IMR-90 (cell line): Measurements from ENCODE around the gene SREBF2. TPM values are rescaled to one million over a fixed set of nuclear protein-coding genes. Genes with fewer than 3 reads are reported as not detected.

Experiments
- ATAC-seq: fragments of 200-7000 bp; cut with Tn5 transposase; 2 replicates; pipeline ENCODE4 v1.9.1; 2020; ENCODE audit warnings: low read depth, mild to moderate bottlenecking, moderate library complexity
- BruUV-seq: library from RNA; stranded (reverse); fragments of 400-500 nt; replicated peaks from 2 replicates; lab custom pipeline; 2021; lab: Mats Ljungman, UMichigan
- CTCF ChIA-PET: fragments of 300-600 bp; formaldehyde crosslinking; extraction: SDS; loops from one replicate; lab custom pipeline; 2021; ENCODE audit warnings: antibody characterized with exemption; lab: Yijun Ruan, JAX
- POLR2A ChIA-PET: fragments of 300-600 bp; sonication (Branson Sonifier 250); formaldehyde crosslinking; loops from one replicate; lab custom pipeline; 2022; ENCODE audit warnings: antibody characterized with exemption; ENCODE audit not compliant: unreplicated experiment; lab: Charles Lee
- DNase-seq: peaks from one replicate; pipeline ENCODE4 v3.0.0; 2013
- H2AFZ ChIP-seq: replicated peaks from 2 replicates; pipeline ENCODE3; 2013; ENCODE audit warnings: low read length, mild to moderate bottlenecking; ENCODE audit not compliant: poor library complexity
- H2AK5ac ChIP-seq: 2 replicates; pipeline ENCODE4 v1.6.1; 2013; ENCODE audit warnings: low read depth, low read length, inconsistent platforms
- H2AK9ac ChIP-seq: replicated peaks from 2 replicates; pipeline ENCODE3; 2013; ENCODE audit warnings: mild to moderate bottlenecking, low read depth, low read length, moderate library complexity; ENCODE audit not compliant: poor library complexity
- H2BK120ac ChIP-seq: 2 replicates; pipeline ENCODE4 v1.6.1; 2013; ENCODE audit warnings: low read depth, low read length, inconsistent platforms
- H2BK15ac ChIP-seq: 3 replicates; pipeline ENCODE4 v1.6.1; 2013; ENCODE audit warnings: low read depth, low read length, inconsistent platforms
- H2BK20ac ChIP-seq: 2 replicates; pipeline ENCODE4 v1.6.1; 2013; ENCODE audit warnings: low read depth, mild to moderate bottlenecking, inconsistent platforms, low read length, moderate library complexity
- H2BK5ac ChIP-seq: 2 replicates; pipeline ENCODE4 v1.6.1; 2013; ENCODE audit warnings: mild to moderate bottlenecking, low read depth, low read length, inconsistent platforms; ENCODE audit not compliant: poor library complexity, severe bottlenecking
- H3K14ac ChIP-seq: replicated peaks from 2 replicates; pipeline ENCODE4 v1.6.1; 2013; ENCODE audit warnings: low read depth, low read length, inconsistent platforms
- H3K18ac ChIP-seq: 2 replicates; pipeline ENCODE4 v1.6.1; 2013; ENCODE audit warnings: low read depth, low read length, control low read depth
- H3K23ac ChIP-seq: 2 replicates; pipeline ENCODE4 v1.6.1; 2013; ENCODE audit warnings: low read depth, low read length, inconsistent platforms
- H3K27ac ChIP-seq: 2 replicates; pipeline ENCODE4 v1.5.1; 2013; ENCODE audit warnings: mild to moderate bottlenecking, control low read depth, low read length; ENCODE audit not compliant: insufficient read depth
- H3K27me3 ChIP-seq: 2 replicates; pipeline ENCODE4 v1.6.1; 2013; ENCODE audit warnings: low read length; ENCODE audit not compliant: control insufficient read depth, insufficient read depth
- H3K36me3 ChIP-seq: 2 replicates; pipeline ENCODE4 v1.6.1; 2013; ENCODE audit warnings: low read length, mixed read lengths; ENCODE audit not compliant: control insufficient read depth, insufficient read depth
- H3K4ac ChIP-seq: 2 replicates; pipeline ENCODE4 v1.6.1; 2013; ENCODE audit warnings: low read depth, low read length, inconsistent platforms
- H3K4me1 ChIP-seq: 2 replicates; pipeline ENCODE4 v1.6.1; 2013; ENCODE audit warnings: low read length, mixed read lengths; ENCODE audit not compliant: control insufficient read depth, insufficient read depth
- H3K4me2 ChIP-seq: 2 replicates; pipeline ENCODE4 v1.6.1; 2013; ENCODE audit warnings: low read depth, mild to moderate bottlenecking, control low read depth, low read length, moderate library complexity
- H3K4me3 ChIP-seq: 2 replicates; pipeline ENCODE4 v1.5.1; 2013; ENCODE audit warnings: low read depth, mild to moderate bottlenecking, control low read depth, low read length, moderate library complexity; ENCODE audit not compliant: insufficient read depth
- H3K56ac ChIP-seq: 2 replicates; pipeline ENCODE4 v1.6.1; 2013; ENCODE audit warnings: low read length, inconsistent platforms; ENCODE audit not compliant: insufficient read depth; ENCODE audit errors: extremely low read depth
- H3K79me1 ChIP-seq, 2 experiments: 2 replicates each; pipeline ENCODE4 v1.6.1; 2013; ENCODE audit warnings: low read length in 2 of 2, inconsistent platforms in 1 of 2, low read depth in 1 of 2
- H3K9ac ChIP-seq: 2 replicates; pipeline ENCODE4 v1.6.1; 2013; ENCODE audit warnings: low read depth, low read length, control low read depth
- H3K9me1 ChIP-seq: 2 replicates; pipeline ENCODE4 v1.6.1; 2013; ENCODE audit warnings: low read length, inconsistent platforms; ENCODE audit not compliant: insufficient read depth
- H3K9me3 ChIP-seq: 2 replicates; pipeline ENCODE4 v1.6.1; 2013; ENCODE audit warnings: low read length; ENCODE audit not compliant: control insufficient read depth, insufficient read depth
- H4K20me1 ChIP-seq: 2 replicates; pipeline ENCODE4 v1.6.1; 2013; ENCODE audit warnings: low read length, inconsistent platforms; ENCODE audit not compliant: insufficient read depth
- H4K5ac ChIP-seq: 2 replicates; pipeline ENCODE4 v1.6.1; 2013; ENCODE audit warnings: mild to moderate bottlenecking, low read depth, low read length, control low read depth
- H4K8ac ChIP-seq, 2 experiments: 2 replicates each; pipeline ENCODE4 v1.6.1; 2013; ENCODE audit warnings: low read depth in 2 of 2, low read length in 2 of 2, control low read depth in 1 of 2, inconsistent platforms in 1 of 2
- H4K91ac ChIP-seq: 2 replicates; pipeline ENCODE4 v1.6.1; 2013; ENCODE audit warnings: low read depth, low read length, inconsistent platforms; ENCODE audit not compliant: insufficient read depth
- BHLHE40 ChIP-seq: fragments of 150-350 bp; IDR thresholded peaks from 2 replicates; pipeline ENCODE4 v1.6.1; 2016; ENCODE audit warnings: mild to moderate bottlenecking, low read depth, low read length
- CTCF ChIP-seq: conservative IDR thresholded peaks from 2 replicates; pipeline ENCODE4 v1.5.1; 2012; ENCODE audit warnings: mild to moderate bottlenecking, low read depth, low read length, improper control_type of control experiment
- MAZ ChIP-seq: IDR thresholded peaks from 2 replicates; pipeline ENCODE4 v1.6.1; 2012; ENCODE audit warnings: low read depth, mild to moderate bottlenecking, low read length, improper control_type of control experiment, moderate library complexity, borderline replicate concordance
- MXI1 ChIP-seq: IDR thresholded peaks from 2 replicates; pipeline ENCODE4 v1.6.1; 2012; ENCODE audit warnings: low read depth, mild to moderate bottlenecking, low read length, moderate library complexity, borderline replicate concordance
- POLR2A ChIP-seq: IDR thresholded peaks from 2 replicates; pipeline ENCODE4 v1.6.1; 2012; ENCODE audit warnings: mild to moderate bottlenecking, low read depth, low read length
- RAD21 ChIP-seq: IDR thresholded peaks from 2 replicates; pipeline ENCODE4 v1.6.1; 2012; ENCODE audit warnings: low read length, improper control_type of control experiment
- RFX5 ChIP-seq: IDR thresholded peaks from 2 replicates; pipeline ENCODE4 v1.8.0; 2012; ENCODE audit warnings: low read depth, mild to moderate bottlenecking, low read length, moderate library complexity
- SMC3 ChIP-seq: fragments of 150-350 bp; IDR thresholded peaks from 2 replicates; pipeline ENCODE4 v1.6.1; 2016; ENCODE audit warnings: low read depth, mild to moderate bottlenecking, antibody characterized with exemption, low read length, moderate library complexity
- WGBS, 2 experiments: methylation state at CpG; one replicate each; pipeline versions ENCODE4 v1.1.5 to v1.1.7; 2013; ENCODE audit warnings: missing lambda C conversion rate in 2 of 2; ENCODE audit not compliant: insufficient read length in 1 of 2; ENCODE audit errors: extremely low coverage in 2 of 2; 5-methylcytosine and 5-hydroxymethylcytosine counted together
- dilution Hi-C: fragments of 300-500 bp; cut with HindIII; formaldehyde crosslinking; loops from one replicate; pipeline ENCODE4 v1.14.3; 2018; ENCODE audit warnings: low sequenced_read_pairs; ENCODE audit not compliant: unreplicated experiment
- in situ Hi-C: fragments of 300-500 bp; cut with MboI; formaldehyde crosslinking; loops from 3 replicates; pipeline ENCODE4 v1.14.3; 2019; ENCODE audit warnings: low sequenced_read_pairs, inconsistent platforms, mixed read lengths
- intact Hi-C: fragments of 100-400 bp; cut with micrococcal nuclease; formaldehyde crosslinking; loops from 2 replicates; pipeline ENCODE4 v1.10.0; 2022
- polyA plus RNA-seq, 3 experiments: library from polyadenylated mRNA; depleted of rRNA; stranded (reverse); fragments of >200 nt; gene quantifications; 2 replicates each; pipeline ENCODE4 v1.2.3, GENCODE V29; 2012; ENCODE audit warnings: low replicate concordance in 1 of 3
- total RNA-seq: library from RNA; depleted of rRNA; stranded (reverse); fragments of >200 nt; gene quantifications from 2 replicates; pipeline ENCODE4 v1.2.3, GENCODE V29; 2012

SREBF2 gene
- total and polyA plus RNA-seq, 2 of the 4 experiments (the other 2 are of a cell fraction) = 8.1 to 47.4 TPM

- no peak overlapping the region for H3K23ac ChIP-seq
- no peaks in the 10 kb centered on the region for H3K79me1 ChIP-seq
- H4K8ac ChIP-seq = no peak overlapping the region
- no peak overlapping the region for H2BK20ac ChIP-seq
- H2AK9ac ChIP-seq = no peak overlapping the region
- no peak overlapping the region for H3K4ac ChIP-seq
- no peaks in the 10 kb centered on the region for H3K9me3 ChIP-seq
- no peak overlapping the region for H2BK5ac ChIP-seq
- H2AFZ ChIP-seq = no peak overlapping the region
- TF ChIP-seq RAD21 = no peak
- no peak for TF ChIP-seq MXI1
- TF ChIP-seq SMC3 = no peak
- TF ChIP-seq RFX5 = no peak
- no peak for TF ChIP-seq BHLHE40
- no peak for TF ChIP-seq POLR2A
- TF ChIP-seq CTCF = no peak
- no peak for TF ChIP-seq MAZ
- WGBS, 2 experiments = no CpG with 5 or more reads among the region's 3 CpGs
- dilution Hi-C loops (no loop called here), in situ Hi-C loops (no loop called here), intact Hi-C loops (no loop called here)
- H4K20me1 ChIP-seq = no peaks in the 10 kb centered on the region
- no peak overlapping the region for H3K4me2 ChIP-seq
- no peak overlapping the region for H3K4me3 ChIP-seq
- no peaks in the 10 kb centered on the region for H3K4me1 ChIP-seq
- DNase-seq (no peak), ATAC-seq (no peak)
- no peak overlapping the region for H2AK5ac ChIP-seq
- no peak overlapping the region for H2BK15ac ChIP-seq
- no peak overlapping the region for H4K5ac ChIP-seq
- H3K9ac ChIP-seq = no peak overlapping the region
- H3K56ac ChIP-seq = no peak overlapping the region
- BruUV-seq = no TSS peak
- H2BK120ac ChIP-seq = no peak overlapping the region
- CTCF ChIA-PET = no interaction called here
- no peak overlapping the region for H3K14ac ChIP-seq
- H4K91ac ChIP-seq = no peak overlapping the region
- H3K9me1 ChIP-seq = no peaks in the 10 kb centered on the region
- no peak overlapping the region for H3K18ac ChIP-seq
- H3K27ac ChIP-seq = no peak overlapping the region
- H3K36me3 ChIP-seq = no peaks in the 10 kb centered on the region
- POLR2A ChIA-PET = no interaction called here
- peaks cover 15% of the 10 kb centered on the region for H3K27me3 ChIP-seq
These were observed 39.0 kb upstream of the SREBF2 start for GRCh38 chr22:41793871-41794270.
